Activated CD4-positive, alpha-beta T cell treated with anti-CD3 and anti-CD28 coated beads, Interleukin-2, amount 50 U/mL, for 1 hour (primary cell): ENCODE data around the gene IFNL2.
"Not testable (repeated sequence)": the region's sequence is repeated elsewhere in the genome, so short reads cannot be mapped to it uniquely, and the experiment has no call there.

ENCODE experiments used
- DNase-seq: peaks from one replicate; pipeline ENCODE4 v3.0.0-alpha.2; 2020

The IFNL2 gene

GRCh38 chr19:39253374-39254149 is 14.6 kb upstream of the IFNL2 start:
- DNase-seq = no peak

DNA sequence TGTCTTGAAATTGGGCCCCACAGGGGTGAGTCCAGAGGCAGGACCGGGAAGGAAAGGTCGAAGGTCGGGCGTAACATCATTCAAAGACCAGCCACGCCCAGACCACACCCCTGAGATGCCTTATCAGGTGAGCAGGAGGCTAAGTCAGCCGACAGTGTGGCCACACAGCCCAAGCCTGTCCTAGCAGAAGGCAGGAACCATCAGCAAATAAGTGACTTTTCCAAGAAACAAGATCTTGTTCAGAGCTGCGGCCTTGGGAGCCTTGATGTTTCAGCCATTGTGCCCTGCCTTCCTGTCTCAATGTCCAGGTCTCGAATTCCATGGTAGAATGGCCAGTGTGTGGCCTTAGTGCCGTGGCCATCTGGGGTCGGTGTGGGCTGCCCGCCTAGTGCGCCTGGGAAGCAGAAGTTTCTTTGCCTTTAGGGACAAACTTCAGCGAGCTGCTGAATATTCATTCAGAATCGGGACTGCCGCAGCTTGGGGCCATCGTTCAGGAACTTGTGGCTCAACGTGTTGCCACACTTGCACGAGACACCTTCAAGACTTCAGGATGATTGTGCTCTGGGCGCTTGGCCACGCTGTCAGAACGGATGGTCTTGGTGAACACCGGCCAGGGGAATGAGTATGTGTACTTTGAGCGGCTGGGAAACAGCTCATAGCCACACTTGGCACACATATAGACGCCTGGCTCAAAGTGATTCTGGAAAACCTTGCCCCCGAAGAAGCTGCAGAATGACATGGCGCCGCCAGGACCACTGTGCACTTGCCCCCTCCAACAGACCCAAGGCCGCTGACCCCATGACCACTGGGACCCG is 13.5 kb upstream of the IFNL2 start:
- no peak for DNase-seq

DNA sequence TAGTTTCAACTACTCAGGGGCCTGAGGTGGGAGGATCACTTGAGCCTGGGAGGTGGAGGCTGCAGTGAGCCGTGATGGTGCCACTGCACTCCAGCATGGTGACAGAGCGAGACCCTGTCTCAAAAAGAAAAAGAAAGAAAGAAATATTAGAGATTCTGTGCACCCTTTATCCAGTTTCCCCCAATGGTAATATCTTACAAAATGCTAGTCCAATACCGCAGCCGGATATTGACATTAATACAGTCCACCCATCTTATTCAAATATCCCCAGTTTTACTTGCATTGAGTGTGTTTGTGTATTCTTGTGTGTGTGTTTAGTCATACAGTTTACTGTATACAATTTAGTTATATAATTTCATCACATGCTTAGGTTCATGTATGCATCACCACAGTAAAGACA is 11.0 kb upstream of the IFNL2 start:
- no peak for DNase-seq

- DNase-seq = no peak
Measured at GRCh38 chr19:39261704-39262103, 6.5 kb upstream of the IFNL2 start.

GRCh38 chr19:39262496-39262895 is 5.7 kb upstream of the IFNL2 start:
- no peak for DNase-seq

DNA sequence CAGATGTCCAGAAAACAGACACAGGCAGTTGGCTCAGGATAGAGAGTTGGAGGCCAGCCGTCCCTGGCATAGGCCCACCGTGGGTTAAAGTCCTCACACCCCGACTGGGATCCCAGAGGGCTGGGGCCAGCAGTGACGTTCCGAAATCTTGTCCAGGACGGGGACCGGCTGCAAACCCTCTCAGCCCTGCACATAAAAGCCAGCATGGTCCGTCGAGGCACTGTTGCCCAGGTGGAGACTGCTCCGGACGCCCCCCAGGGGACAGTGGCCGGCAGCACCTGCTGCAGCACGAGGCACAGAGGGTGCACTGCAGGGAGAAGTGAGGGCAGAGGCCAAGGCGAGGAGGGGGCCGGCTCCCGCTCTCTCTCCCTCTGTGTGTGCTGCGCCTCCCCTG is 4.3 kb upstream of the IFNL2 start:
- no peak for DNase-seq

GRCh38 chr19:39264306-39265290 is 3.6 kb upstream of the IFNL2 start:
- no peak for DNase-seq

DNA sequence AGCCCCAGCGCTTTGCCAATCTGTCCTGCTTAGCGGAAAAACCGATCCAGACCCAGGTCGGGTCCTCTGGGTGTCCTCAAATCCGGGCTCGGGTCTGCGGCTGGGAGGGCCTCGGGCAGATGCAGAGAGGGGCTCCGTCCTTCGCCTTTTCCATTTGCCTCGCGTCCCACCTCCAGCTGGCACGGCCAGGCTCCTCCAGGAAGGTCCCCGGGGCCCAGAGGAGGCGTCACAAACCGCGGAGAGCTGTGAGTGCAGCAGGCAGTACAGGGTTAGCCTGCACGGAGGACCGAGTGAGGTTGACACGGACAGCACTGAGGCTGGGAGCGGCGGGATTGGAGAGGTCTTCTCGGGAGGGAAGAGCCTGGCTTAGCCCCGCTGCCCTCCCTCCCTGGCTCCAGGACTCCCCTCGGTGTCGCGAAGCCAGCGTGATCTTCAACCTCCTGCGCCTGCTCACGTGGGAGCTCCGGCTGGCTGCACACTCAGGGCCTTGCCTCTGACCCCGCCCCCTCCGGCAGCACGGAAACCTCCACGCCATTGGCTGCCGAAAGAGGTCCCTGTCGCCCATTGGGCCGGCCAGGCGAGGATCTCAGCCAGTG is 2.8 kb upstream of the IFNL2 start:
- DNase-seq = no peak

DNA sequence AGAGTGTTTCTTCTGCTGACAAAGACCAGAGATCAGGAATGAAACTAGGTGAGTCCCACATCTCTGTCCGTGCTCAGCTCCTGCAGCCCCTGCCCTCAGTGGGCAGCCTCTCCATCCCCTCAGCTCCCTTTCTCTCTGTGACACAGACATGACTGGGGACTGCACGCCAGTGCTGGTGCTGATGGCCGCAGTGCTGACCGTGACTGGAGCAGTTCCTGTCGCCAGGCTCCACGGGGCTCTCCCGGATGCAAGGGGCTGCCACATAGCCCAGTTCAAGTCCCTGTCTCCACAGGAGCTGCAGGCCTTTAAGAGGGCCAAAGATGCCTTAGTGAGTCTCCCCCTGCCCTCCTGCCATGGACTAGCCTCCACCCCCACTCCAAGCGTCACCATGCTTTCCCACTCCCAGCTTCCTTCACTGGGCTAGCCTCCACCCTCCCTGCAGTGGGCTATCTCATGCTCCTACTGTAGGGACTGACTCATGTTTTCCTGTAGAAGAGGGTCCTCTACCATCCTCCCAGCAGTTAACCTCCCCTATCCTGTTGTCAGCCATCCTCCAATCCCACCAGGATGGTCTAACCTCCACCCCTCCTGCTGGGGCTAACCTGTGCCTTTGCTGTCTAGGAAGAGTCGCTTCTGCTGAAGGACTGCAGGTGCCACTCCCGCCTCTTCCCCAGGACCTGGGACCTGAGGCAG is 481 bp downstream of the IFNL2 start:
- not testable (repeated sequence) for DNase-seq

- DNase-seq = not testable (repeated sequence)
Measured at GRCh38 chr19:39269369-39269768, 1.2 kb downstream of the IFNL2 start.

- no peak for DNase-seq
Measured at GRCh38 chr19:39270036-39270871, 2.1 kb downstream of the IFNL2 start.

DNA sequence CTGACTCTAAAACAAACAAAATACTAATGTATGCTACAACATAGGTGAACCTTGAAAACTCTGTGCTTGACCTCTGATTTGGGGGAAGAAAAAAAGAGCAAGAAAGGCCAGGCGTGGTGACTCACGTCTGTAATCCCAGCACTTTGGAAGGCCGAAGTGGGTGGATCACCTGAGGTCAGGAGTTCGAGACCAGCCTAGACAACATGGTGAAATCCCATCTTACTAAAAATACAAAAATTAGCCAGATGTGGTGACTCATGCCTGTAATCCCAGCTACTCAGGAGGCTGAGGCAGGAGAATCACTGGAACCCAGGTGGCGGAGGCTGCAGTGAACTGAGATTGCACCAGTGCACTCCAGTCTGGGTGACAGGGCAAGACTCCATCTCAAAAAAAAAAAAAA is 5.7 kb downstream of the IFNL2 start:
- DNase-seq = not testable (repeated sequence)

DNA sequence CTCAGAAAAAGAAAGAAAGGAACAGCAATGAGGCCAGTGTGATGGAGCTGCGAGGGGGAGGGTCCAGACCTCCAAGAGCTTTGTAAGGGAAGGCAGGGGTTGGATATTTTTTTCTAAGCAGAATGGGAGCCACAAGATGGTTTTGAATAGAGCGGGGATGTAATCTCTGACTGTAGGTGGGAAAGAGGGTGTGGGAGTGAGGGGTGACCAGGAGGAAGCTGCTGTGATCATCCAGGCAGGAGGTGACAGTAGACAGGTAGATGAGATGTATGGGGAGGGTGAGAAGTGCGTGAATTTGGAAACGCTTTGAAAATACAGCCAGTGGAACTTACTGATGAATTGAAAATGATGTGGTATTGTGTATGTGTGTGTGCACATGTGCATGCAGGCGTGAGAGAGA is 7.4 kb downstream of the IFNL2 start:
- DNase-seq = no peak

- no peak for DNase-seq
Measured at GRCh38 chr19:39276740-39277139, 8.5 kb downstream of the IFNL2 start.

DNA sequence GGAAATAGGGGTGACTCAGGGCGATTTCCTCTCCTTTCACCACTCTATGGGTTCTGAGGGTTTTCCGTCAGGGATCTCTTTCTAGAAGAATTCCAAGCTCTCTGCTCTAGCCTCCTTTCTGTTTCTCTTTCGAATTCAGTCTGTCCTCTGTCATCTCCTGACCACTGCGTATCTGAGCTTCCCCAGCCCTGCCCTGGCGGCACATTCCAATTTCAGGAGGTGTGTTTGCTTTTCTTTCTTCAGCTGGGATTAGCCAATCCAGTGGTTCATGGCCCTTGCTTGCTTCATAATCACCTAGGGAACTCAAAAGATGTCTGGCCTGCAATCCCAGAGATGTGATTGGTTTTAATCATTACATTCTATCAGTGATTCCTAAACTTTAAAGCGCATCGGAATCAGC is 9.4 kb downstream of the IFNL2 start:
- no peak for DNase-seq

DNA sequence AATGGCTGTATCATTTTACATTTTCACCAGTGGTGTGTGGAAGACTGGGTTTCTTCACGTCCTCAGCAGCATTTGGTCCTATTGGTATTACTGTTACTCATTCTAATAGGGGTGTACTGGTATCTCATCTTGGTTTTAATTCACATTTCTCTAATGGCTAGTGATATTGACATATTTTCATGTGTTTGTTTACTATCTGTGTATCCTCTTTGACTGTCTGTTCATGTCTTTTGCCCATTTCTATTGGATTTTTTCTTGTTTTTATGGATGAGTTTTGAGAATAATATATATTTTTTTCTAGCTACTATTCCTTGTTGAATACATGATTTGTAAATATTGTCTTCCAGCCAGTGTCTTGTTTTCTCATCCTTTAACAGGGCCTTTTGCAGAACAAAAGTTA is 13.8 kb downstream of the IFNL2 start:
- no peak for DNase-seq

- no peak for DNase-seq
Measured at GRCh38 chr19:39284032-39284431, 15.8 kb downstream of the IFNL2 start.

GRCh38 chr19:39293394-39293793 is 25.2 kb downstream of the IFNL2 start:
- no peak for DNase-seq

GRCh38 chr19:39296055-39296645 is 28.0 kb downstream of the IFNL2 start, which contains the start of gene IFNL1:
Gene IFNL1, plus strand, starts transcription at chr19:39296407. Its CDS starts 15 bp downstream, at chr19:39296422.
- DNase-seq = no peak

GRCh38 chr19:39296906-39297305 is 28.7 kb downstream of the IFNL2 start:
- DNase-seq = no peak
